ENCODE results near the gene ARHGAP20. TPM values are rescaled to one million over a fixed set of nuclear protein-coding genes. Genes with fewer than 3 reads are reported as not detected.

Gene ARHGAP20
- total and polyA plus RNA-seq, 9 of the 15 experiments (the other 6 are each of a cell fraction or from before 2014, with no cell fraction given): 0.07 TPM; not detected in 8

DNA sequence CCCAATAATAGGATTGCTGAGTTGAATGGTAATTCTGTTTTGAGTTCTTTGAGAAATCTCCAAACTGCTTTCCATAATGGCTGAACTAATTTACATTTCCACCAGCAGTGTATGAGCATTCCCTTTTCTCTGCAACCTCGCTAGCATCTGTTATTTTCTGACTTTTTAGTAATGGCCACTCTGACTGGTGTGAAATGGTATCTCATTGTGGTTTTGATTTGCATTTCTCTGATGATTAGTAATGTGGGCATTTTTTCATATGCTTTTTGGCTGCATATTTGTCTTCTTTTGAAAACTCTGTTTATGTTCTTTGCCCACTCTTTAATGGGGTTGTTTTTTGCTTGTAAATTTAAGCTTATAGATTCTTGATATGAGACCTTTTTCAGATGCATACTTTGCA is 185.1 kb downstream of the ARHGAP20 start:
- ATAC-seq (no peak), FAIRE-seq (no peak), DNase-seq (ENCODE audit: extremely low read depth in 1 of 4, low spot score in 3 of 4) (no peak)
- H3K4me1 ChIP-seq (replicated peaks in 1 of 2; ENCODE audit: control insufficient read depth in 2 of 2, insufficient read depth in 2 of 2, low read length in 2 of 2): no peaks in the 10 kb centered on the region
- H3K36me3 ChIP-seq (ENCODE audit: control insufficient read depth, insufficient read depth, low read length): no peaks in the 10 kb centered on the region
- POLR2A ChIA-PET: no interaction called here
- BruUV-seq (replicated peaks): no TSS peak
- 0% methylated on average over 1 of the region's 1 CpG for WGBS (ENCODE audit: insufficient coverage, low coverage, missing lambda C conversion rate)
- no peaks in the 10 kb centered on the region for H3K27me3 ChIP-seq (ENCODE audit: control insufficient read depth in 2 of 2, insufficient read depth in 2 of 2, low read length in 2 of 2)
- no peaks in the 10 kb centered on the region for H3K9me1 ChIP-seq (ENCODE audit: control insufficient read depth, insufficient read depth, low read length)
- TF ChIP-seq ARHGAP35 (IDR thresholded peaks at IDR 0.05; ENCODE audit: partially characterized antibody): no peak
- no peak for TF ChIP-seq DPF2 (IDR thresholded peaks at IDR 0.05)
- TF ChIP-seq TBL1XR1 (IDR thresholded peaks at IDR 0.05; ENCODE audit: low read length in 2 of 2): no peak
- TF ChIP-seq, protein P1, sequence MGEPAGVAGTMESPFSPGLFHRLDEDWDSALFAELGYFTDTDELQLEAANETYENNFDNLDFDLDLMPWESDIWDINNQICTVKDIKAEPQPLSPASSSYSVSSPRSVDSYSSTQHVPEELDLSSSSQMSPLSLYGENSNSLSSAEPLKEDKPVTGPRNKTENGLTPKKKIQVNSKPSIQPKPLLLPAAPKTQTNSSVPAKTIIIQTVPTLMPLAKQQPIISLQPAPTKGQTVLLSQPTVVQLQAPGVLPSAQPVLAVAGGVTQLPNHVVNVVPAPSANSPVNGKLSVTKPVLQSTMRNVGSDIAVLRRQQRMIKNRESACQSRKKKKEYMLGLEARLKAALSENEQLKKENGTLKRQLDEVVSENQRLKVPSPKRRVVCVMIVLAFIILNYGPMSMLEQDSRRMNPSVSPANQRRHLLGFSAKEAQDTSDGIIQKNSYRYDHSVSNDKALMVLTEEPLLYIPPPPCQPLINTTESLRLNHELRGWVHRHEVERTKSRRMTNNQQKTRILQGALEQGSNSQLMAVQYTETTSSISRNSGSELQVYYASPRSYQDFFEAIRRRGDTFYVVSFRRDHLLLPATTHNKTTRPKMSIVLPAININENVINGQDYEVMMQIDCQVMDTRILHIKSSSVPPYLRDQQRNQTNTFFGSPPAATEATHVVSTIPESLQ (CRISPR knock-in tag; IDR thresholded peaks at IDR 0.05): no peak
- TF ChIP-seq ILK (tag; IDR thresholded peaks at IDR 0.05; ENCODE audit: borderline replicate concordance, low read depth): no peak
- intact Hi-C loops (cut with micrococcal nuclease): loop anchor here (10.0 kb wide), 1 partner anchor 322 kb away; no protein-coding TSS in a partner anchor
- no peak overlapping the region for H2AFZ ChIP-seq (ENCODE audit: low read depth, low read length)
- H3K4me3 ChIP-seq: no peak overlapping the region
- in situ Hi-C loops (cut with MboI): no loop called here
- H3K9me3 ChIP-seq (replicated peaks; ENCODE audit: control insufficient read depth, insufficient read depth, low read depth, low read length): no peaks in the 10 kb centered on the region
- H3K79me2 ChIP-seq (ENCODE audit: control insufficient read depth, insufficient read depth, low read length): no peaks in the 10 kb centered on the region
- CTCF ChIA-PET (ENCODE audit: low intra/inter-chr PET ratio): no interaction called here
- H4K20me1 ChIP-seq (replicated peaks; ENCODE audit: control insufficient read depth, insufficient read depth, low read length): no peaks in the 10 kb centered on the region
- no peak overlapping the region for H3K9ac ChIP-seq (ENCODE audit: insufficient read depth in 1 of 2, low read depth in 2 of 2, low read length in 2 of 2)
- H3K4me2 ChIP-seq (ENCODE audit: insufficient read depth, low read length): no peak overlapping the region
- no peak overlapping the region for H3K27ac ChIP-seq (ENCODE audit: extremely low read depth, low read depth, low read length)
